ENCODE results near the gene PTPRD.

The PTPRD gene

DNA sequence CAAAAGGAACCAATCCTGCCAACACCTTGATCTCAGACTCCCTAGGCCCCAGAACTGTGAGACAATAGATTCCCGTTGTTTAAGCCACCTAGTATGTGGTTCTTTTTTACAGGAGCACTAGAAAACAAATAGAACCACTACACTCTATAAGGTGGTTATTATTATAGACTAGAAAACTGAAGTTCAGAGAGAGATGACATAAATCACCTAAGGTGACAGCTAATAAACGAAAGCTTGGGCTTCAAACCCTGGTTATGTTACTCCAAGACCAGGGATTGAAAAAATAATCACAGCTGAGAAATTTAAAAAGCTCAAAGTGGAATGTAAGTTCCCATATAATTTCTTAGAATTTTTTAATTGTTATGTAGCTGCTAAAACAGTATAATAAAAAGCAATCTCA is 2097.1 kb downstream of the PTPRD start:
- DNase-seq (ENCODE audit: low read depth) = no peak

DNA sequence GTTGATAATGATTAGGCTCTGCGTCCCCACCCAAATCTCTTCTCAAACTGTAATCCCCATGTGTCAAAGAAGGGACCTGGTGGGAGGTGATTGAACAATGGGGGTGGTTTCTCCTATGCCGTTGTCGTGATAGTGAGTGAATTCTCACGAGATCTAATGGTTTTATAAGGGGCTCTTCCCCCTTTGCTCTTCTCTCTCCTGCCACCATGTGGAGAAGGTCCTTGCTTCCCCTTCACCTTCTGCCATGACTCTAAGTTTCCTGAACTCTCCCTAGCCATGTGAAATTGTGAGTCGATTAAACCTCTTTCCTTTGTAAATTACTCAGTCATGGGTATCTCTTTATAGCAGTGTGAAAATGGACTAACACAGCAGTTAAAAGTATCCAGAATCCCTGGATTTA is 2098.0 kb downstream of the PTPRD start:
- DNase-seq (ENCODE audit: low read depth) = no peak

DNA sequence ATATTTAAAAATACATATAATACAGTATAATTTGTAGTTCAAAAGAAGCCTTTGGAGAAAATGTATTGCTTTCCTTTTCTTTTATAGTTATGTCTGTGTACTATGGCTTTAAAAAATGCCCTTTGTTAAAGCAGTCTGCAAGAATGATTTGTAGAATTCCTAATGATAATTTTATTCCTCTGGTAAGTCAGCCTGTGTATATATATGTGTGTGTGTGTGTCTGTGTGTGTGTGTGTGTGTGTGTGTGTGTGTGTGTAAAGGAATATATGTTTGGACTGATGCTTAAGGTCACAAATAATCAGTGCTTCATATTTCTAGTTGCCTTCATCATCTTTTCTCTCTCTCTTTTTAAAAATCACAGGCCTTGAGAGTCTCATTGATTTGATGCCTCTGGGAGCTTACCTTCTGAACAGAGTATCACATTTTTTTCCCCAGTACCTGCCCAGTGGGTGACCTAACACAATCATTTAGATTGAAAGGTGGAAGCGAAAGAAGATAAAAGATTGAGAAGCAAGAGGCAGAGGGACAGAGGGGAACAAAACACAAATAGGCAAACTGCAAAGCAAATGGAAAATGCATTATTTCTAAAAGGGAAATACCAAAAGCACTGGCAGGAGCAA is 2104.0 kb downstream of the PTPRD start:
- DNase-seq (ENCODE audit: low read depth) = no peak

DNA sequence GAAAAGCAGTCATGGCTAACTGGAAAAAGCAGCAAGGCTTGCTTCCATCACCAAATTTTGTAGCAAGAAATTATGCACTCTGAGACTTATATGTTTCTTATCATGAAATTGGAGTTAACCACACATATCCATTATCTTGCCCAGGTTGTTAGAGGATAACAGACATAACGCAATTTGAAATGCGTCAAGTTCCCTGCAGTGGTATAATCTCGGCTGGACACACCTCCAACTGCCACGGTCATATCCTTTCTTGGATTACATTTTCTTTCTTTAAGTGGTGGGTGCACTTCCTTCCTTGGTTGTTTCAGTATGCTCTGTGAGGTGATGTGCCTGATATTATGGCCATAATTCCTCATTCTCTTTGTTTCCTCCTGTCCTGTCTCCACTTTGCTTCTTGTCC is 2118.2 kb downstream of the PTPRD start:
- no peak for DNase-seq (ENCODE audit: low read depth)

DNA sequence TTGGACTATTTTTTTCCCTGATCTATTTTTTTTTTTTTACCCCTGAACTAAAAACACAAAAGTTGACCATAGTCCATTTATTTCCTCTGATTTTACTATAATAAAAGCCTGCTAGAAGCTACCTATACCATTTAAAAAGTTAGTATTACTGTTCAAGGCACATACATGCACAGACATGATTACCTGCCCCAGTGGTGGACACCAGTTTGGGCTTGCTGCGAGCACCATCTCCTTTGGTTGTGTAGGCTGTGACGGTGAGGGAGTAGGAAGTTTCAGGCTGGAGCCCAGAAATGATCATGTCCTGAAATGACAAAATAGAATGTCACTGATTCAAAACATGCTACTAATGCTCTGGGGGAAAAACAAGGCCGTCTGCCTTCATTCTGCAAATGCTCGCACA is 2120.1 kb downstream of the PTPRD start:
- no peak for DNase-seq (ENCODE audit: low read depth)

DNA sequence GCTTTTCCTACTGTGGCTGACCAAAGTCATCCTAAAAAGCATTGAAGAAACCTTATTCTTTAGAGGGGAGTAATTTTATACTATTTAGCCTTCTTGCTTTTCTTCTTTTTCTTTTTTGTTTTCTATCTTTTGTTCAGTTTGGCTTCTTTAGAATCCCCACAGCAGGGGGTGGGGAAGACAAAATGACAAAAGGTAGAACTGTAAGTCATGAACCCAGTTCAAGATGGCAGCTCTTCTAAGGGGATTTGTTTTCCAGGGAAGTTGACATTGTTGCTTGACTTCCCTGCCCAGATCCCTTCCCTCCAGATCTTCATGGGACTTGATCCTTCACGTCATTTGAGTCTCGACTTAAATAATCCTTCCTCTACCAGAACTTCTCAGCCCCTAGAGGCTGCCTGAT is 2120.8 kb downstream of the PTPRD start:
- DNase-seq (ENCODE audit: low read depth) = no peak

DNA sequence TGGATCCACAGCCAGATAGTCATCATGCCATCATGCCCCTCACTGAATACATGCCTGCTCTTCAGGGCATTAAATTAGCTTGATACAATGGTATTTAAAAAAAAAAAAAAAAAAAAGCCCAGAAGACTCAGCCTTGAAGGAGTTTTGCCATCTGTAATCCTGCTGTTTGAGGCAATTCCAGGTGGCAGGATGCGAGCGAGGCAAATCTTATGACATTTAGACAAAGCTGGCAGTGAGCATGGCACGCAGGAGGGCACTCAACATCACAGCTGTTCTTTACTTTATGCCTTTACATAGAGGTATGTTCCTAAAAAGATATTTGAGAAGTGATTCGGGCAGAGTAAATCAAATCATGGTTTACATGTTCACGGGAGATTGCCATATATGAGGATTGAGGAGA is 2121.2 kb downstream of the PTPRD start:
- DNase-seq (ENCODE audit: low read depth) = no peak

DNA sequence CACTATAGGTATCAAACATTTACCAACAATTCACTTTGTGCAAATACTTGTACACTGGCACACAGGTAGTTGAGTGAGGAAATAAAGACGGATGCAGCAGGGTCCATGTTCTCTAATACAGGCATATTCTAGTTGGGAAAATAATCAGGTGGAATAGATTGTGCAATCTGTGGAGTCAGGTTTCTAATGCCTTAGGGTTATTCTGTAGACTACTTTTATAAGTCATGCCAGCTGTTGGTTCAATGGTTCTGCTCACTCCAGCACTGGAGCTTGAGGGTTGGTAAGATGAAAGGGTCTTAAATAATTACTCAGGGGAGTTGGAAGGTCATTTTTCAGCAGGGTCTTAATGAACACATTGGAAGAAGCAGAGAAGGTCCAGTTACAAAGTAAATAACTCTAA is 2123.0 kb downstream of the PTPRD start:
- DNase-seq (ENCODE audit: low read depth) = no peak

DNA sequence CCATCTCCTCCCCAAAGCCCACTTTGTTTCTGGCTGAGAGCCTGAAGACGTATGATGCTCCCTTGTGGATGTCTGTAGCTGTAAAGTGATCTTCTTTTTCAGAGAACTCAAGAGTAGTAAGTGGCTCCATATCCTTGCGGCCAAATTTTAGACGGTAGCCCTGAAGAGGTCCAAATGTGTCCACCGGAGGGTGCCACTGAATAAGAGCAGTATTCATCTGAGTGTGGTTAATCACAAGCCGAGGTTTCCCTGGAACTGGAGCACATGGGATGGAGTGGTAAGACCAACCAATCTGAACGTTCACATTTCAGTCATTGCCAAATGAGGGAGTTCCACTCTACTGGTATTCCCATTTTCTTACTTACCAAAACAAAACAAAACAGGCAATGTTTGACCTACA is 2126.7 kb downstream of the PTPRD start:
- DNase-seq (ENCODE audit: low read depth) = no peak

DNA sequence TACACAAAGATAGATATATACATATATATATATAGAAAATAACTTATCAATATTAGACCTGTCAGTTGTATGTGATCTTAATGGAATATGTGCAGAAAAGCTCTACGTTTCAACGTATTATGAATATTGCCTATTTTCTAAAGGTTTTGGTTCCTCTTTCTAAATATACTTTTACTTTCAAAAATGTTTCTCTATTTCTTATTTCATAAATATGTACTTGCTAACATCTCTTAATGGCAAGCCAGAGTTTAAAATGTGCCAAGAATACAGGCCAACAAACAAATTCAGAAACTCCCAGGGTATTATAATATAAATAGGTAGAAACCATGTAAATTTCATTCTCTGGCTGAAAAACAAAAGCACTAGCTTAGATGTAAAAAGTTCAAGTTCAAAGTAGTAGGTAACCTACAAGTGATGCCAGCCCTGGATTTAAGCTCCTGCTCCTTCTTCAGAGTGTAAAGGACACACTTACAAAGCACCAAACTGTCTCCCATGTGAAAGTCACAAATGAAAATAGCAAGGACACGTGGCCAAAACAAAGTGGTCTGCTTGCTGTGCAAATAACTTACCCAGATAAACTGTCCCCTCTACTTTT is 2128.1 kb downstream of the PTPRD start:
- no peak for DNase-seq (ENCODE audit: low read depth)

DNA sequence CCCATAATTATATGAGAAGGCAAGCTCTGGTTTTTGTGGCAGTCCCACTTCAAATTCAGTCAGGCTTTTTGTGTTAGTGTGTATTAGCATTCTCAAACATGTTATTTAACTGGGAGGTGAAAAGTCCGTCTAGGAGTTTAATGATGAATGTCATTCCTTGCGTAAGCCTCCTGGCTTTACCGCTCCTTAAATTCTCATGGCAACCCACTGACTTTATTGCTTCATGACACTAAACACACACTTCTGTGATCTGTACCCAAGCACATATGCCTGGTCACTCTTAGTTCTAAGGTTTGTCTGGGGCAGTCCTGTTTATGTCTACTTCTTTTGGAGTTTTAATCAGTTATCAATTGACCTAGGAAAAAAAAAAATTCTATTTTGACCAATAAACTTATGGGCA is 2135.4 kb downstream of the PTPRD start:
- no peak for DNase-seq (ENCODE audit: low read depth)

DNA sequence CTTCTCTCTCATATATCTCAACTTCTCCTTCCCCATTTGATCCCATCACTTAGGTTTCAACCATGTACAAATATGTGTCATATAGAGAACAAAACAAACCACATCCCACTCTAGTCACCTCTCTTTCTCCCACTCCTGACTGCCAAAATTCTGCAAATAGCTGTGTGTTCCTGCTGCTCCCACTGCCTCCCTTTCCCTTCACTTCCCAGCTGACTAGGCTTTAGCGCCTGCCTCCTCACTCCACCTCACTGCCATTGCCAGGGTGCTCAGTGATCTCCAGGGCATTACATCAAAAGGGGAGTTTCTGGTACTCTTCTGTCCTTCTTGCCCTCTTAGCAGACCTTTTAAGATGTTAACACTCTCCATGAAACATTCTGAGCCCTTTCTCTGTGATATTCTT is 2137.9 kb downstream of the PTPRD start:
- DNase-seq (ENCODE audit: low read depth) = no peak

DNA sequence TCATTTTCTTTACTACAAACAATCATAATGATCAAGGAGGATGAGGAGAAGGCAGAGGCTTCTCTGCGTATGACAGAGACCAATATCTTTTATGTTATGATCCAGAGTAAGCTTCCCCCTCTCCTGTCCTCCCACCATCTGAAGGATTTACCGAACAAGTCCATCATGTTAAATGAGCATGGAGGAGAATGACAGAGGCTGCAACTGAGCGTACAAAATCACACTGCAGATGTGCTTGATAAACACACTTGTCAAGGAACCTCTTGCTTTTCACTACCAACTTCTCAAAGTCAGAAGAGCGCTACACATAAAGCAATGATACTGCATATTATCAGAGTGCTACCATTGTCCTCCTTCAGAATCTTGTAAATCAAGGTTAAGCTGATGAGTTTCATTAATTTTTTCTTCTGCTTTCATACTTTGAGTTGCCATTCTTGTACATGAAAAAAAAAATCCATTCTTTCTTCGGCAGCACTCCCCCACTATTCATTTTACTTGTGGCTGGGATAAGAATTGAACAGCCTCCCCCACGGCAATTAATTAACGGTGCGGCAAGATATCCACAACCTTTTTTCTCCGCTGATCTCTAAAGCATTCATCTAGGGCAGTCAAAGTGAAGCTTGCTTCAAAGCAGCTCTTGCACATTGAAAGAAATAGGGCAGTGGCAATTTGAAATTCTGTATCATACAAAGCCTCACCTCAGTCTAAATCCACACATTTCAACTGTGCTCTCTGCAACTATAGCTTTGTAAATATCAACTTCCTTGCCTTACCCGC is 2139.4 kb downstream of the PTPRD start:
- no peak for DNase-seq (ENCODE audit: low read depth)

DNA sequence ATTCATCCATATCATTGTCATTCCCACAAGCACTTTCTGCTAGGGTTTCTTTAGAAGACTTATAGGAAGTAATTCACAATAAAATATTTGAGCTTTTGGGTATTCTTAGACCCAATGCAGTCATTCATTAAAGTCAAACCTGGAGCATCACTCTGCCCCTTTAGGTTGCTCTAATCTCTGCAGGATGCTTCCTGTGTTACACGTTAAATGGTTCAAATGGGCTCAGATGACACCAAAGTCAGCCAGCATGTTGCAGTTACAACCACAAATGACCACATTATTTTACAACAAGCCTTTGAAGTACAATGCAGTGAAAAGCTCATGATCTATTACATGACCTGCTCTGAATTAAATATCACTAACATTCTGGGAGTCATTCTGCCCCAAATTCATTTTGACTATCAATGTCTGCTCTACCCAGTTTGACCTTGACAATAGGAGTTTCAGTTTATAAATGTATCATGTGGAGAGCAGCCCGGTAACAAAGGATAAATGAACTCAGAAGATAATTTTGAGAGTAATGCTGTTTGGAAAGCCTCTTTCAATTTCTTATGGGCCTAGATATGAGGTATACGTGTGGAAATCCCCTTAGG is 2144.7 kb downstream of the PTPRD start:
- DNase-seq (ENCODE audit: low read depth) = no peak

DNA sequence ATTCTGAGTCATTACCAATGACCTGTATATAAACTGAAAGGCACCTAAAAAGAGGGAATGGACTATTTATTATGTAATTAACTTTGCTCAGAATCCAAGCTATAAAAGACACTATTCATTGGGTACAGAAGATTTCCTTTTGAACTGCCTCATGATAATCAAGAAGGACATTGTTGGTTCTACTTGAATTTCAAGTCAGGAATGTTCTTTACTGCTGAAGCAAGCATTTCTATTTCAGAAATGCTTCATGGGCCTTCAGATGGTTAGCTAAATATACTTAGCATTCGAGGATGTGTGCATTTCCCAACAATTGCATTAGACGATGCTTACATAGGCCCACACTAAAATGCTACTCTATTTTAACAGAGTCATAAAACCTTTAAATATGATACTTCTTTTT is 2155.0 kb downstream of the PTPRD start:
- DNase-seq (ENCODE audit: low read depth) = no peak

DNA sequence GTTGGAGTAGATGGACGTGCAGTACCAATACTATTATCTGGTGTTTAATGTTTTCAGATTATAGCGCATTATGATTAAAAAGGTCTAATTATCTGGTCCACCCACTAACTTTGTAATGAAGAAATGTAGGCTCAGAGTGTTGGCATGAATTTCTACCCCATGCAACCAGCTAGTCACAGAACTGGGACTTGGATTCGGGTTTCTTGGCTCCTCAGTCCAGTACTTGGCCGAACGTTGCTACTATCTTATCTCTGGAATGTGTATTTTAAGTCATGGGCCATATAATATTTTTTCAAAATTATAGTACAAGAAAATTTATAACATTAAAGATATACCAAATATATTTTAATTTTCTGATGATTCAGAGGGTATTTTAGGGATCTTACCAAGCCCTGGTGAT is 2155.7 kb downstream of the PTPRD start:
- no peak for DNase-seq (ENCODE audit: low read depth)

DNA sequence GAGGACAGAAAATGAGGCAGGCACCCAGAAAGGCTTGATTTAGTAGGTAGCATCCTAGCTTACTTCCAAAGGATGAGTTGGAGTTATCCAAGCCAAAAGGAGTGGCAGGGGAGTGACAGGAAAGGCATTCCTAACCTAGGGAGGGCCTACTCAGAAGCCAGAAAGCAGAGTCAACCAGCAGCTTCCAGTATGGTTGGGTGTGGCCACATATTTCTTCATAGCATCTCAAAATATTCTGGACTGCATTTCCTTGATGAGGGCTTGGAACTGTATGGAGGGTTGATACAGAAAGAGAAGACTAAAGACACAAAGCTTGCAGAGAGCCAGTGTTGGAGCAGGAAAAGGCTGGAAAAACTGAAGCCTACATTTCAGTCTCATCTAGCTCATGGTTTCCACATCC is 2156.5 kb downstream of the PTPRD start:
- DNase-seq (ENCODE audit: low read depth) = no peak

DNA sequence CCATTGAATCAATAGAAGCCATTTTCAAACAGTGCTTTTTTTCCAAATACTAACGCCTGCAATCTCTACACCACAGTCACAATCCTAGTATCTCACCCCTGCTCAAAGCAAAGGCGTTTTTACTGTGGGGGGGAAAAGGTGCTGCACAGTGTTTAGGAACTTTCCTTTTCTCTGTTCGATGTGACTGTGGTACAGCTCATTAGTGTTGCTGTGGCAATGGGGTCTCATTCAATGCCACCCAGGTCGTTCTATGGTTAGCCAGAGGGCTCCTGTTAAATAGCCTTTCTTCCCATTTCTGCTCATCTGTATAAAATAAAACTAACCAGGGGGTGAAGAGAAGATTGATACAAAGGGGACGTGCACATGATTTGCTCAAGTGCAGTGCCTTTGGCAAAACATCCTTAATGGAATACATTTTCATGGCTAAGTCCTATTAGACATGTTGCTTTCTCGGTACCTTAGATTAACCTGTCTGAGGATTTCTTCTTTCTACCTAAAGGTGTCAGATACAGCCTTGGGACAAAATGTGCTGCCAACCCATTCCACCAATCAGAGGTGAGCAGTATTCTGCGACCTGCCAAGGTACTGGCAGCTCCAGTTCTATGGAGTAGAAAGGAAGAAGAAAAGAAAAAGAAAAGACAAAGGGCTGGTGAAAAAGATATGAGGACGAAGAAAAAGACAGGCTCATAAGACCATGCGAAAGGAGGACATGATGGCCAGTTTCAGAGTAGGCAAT is 2161.8 kb downstream of the PTPRD start:
- DNase-seq (ENCODE audit: low read depth) = no peak

DNA sequence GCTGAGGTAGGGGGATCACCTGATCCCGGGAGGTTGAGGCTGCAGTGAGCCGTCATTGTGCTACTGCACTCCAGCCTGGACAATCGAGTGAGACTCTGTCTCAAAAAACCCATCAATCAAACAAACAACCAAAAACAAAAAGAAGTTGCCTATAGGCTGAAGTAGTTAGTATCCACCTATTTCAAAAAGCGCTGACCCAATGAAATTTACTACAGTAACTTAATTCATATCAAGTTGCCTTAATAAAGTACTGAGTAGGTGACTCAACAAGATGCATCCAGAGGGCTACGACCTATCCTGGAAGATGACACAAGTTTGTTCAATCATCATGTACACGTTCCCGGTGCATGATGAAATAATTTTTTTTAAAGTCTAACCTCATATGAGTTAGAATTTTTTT is 2164.6 kb downstream of the PTPRD start:
- no peak for DNase-seq (ENCODE audit: low read depth)

DNA sequence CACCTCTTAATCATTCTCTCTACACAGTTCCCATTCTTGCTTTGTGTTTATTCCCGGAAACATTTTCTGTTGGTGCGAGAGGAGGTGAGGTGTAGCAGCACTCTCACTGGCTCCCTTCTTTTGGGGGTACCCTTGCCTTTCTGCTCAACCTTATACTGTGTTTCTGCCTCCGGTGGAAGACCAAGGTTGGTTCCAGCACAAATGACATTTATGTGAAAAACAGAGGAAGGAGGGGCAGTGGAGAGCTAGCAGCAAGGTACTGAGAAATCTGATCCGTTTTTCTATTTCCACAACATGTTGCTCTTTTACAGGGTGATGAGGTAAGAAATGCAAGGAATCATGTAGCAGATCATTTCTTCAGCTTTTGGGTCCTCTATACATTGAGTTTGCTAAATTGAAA is 2165.2 kb downstream of the PTPRD start:
- no peak for DNase-seq (ENCODE audit: low read depth)

DNA sequence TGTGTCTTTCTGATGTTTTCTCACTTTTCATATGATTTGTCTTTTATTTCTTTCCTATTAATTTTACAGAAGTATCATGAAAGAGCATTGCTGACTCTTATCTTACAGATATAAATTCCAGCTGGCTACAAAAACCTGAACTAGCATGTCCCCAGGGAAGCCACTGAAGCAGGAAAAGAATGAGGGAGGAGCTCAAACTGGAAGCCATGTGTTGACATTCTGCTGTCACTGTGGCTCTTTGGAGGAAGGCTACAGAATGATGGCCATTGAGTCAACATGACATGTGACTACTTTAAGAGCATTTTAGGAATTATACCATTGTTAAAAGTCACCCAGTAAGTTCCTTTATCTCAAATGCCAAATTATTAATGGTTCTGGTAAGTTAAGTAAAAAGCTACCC is 2174.9 kb downstream of the PTPRD start:
- no peak for DNase-seq (ENCODE audit: low read depth)

DNA sequence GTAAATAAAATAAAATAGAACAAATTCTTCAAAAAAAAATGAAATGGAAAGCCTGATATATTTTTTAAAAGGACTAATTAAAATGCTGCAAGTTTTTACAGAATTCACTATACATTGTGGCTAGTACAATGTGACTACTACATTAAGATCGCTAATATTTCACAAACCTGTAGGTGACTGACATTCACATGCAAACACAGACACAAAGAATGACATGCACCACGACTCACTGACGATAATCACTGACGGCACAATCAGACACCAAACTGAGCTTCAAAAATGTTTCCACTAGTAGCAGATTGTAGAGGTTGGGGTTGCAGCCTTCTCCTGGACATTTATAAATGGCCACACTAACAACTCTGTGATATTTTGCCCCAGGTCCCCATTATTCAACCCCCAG is 2175.5 kb downstream of the PTPRD start:
- DNase-seq (ENCODE audit: low read depth) = no peak

DNA sequence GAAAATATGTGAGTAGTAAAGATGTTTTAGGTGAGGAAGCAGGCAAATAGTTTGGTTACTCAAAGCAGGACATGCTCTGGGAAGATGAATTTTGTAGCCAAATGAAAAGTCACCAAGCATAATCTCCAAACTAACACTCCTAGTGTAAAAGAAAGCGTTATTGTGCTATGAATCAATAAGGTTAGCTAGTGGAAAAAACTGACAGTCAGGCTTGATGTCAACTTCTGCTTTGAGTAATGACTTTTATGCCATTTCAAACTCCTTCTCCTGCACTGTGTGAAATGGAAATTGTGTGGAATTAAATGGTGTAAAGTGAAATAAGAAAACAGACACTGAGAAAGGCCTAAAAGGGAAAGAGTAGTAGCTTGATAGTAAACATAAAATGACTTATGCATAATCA is 2176.0 kb downstream of the PTPRD start:
- no peak for DNase-seq (ENCODE audit: low read depth)
